HepG2 (cell line): ENCODE data around the gene CD207.

ENCODE experiments used
- FOXA3 ChIP-seq: IDR thresholded peaks from 2 replicates; pipeline ENCODE4 v1.6.1; 2016; ENCODE audit warnings: missing genetic modification reagents, missing compliant biosample characterization
- MAFK ChIP-seq, 2 experiments: IDR thresholded peaks in 1 of 2; conservative IDR thresholded peaks in 1 of 2; 2 replicates each; pipeline ENCODE4 v1.6.1; 2011; ENCODE audit warnings: improper control_type of control experiment in 2 of 2, low read length in 2 of 2
- PHB2 ChIP-seq: fragments of 450-650 bp; IDR thresholded peaks from 2 replicates; pipeline ENCODE4 v1.6.1; 2018; ENCODE audit not compliant: partially characterized antibody
- SETDB1 ChIP-seq: sonication (generic); formaldehyde crosslinking; IDR thresholded peaks from 2 replicates; pipeline ENCODE4 v1.5.1; 2020; ENCODE audit warnings: missing genetic modification reagents, mild to moderate bottlenecking, borderline replicate concordance
- TF ChIP-seq, protein P1 (sequence below): sonication (generic); formaldehyde crosslinking; IDR thresholded peaks from 2 replicates; pipeline ENCODE4 v1.8.1; 2022; ENCODE audit warnings: low read depth, mild to moderate bottlenecking, missing genetic modification reagents
- TF ChIP-seq, protein P2 (sequence below): conservative IDR thresholded peaks from 2 replicates; pipeline ENCODE4 v1.6.1; 2018; ENCODE audit warnings: missing genetic modification reagents

DNA sequence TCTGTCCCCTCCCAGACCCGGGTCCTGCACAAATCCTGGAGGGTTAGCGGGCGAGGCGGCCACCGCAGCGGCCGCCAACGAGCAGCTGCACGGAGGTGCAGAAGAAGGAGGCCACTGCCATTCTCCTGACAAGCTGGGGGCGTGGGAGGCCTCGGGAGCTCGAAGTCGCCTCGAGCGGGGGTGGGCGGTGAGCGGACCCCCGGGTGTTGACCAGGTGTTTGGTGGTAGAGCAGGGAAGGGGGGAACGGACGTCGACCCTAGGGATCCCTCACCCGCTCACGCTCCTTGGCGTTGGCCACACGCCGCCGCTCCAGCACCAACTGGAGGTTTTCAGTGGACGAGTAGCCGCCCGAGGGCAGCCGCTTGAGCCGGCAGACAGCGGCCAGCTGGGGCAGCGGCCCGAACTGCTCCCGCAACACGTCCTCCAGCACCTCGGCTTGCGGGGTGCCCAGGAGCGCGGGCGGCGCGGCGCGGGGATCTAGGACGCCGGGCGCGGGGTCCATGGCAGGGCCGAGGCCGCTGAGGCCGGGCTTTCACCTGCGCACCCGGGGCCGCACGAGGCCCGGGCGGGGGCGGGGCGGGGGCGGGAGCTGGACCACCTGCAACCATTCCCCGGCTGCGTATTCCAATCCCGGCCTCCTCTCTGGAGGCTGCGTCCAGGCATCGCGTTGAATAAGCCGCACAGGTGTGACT lies 45.3 kb downstream of the CD207 start, which contains the start of gene FIGLA:
- TF ChIP-seq, protein P1, sequence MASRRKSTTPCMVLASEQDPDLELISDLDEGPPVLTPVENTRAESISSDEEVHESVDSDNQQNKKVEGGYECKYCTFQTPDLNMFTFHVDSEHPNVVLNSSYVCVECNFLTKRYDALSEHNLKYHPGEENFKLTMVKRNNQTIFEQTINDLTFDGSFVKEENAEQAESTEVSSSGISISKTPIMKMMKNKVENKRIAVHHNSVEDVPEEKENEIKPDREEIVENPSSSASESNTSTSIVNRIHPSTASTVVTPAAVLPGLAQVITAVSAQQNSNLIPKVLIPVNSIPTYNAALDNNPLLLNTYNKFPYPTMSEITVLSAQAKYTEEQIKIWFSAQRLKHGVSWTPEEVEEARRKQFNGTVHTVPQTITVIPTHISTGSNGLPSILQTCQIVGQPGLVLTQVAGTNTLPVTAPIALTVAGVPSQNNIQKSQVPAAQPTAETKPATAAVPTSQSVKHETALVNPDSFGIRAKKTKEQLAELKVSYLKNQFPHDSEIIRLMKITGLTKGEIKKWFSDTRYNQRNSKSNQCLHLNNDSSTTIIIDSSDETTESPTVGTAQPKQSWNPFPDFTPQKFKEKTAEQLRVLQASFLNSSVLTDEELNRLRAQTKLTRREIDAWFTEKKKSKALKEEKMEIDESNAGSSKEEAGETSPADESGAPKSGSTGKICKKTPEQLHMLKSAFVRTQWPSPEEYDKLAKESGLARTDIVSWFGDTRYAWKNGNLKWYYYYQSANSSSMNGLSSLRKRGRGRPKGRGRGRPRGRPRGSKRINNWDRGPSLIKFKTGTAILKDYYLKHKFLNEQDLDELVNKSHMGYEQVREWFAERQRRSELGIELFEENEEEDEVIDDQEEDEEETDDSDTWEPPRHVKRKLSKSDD (CRISPR knock-in tag) = no peak
- TF ChIP-seq SETDB1 (CRISPR knock-in tag) (no peak), MAFK (conservative IDR thresholded peaks at IDR 0.05 in 1 of 2, IDR thresholded peaks at IDR 0.05 in 1 of 2; ENCODE audit: low read length in 2 of 2) (no peak), FOXA3 (no peak), PHB2 (no peak)
- TF ChIP-seq, protein P2, sequence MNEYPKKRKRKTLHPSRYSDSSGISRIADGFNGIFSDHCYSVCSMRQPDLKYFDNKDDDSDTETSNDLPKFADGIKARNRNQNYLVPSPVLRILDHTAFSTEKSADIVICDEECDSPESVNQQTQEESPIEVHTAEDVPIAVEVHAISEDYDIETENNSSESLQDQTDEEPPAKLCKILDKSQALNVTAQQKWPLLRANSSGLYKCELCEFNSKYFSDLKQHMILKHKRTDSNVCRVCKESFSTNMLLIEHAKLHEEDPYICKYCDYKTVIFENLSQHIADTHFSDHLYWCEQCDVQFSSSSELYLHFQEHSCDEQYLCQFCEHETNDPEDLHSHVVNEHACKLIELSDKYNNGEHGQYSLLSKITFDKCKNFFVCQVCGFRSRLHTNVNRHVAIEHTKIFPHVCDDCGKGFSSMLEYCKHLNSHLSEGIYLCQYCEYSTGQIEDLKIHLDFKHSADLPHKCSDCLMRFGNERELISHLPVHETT (CRISPR knock-in tag) = no peak
